Nephron (organoid): ENCODE results near the gene KRT36.
A peak's percentile ranks its signal among the peaks of the same experiment; 100 is the strongest.

Experiments
- H3K27ac Mint-ChIP-seq, 3 experiments: 2 replicates each; pipeline ENCODE4 v1.8.0; 2020; ENCODE audit warnings: mixed read lengths in 3 of 3, mild to moderate bottlenecking in 2 of 3, moderate library complexity in 1 of 3
- H3K27me3 Mint-ChIP-seq: 2 replicates; pipeline ENCODE4 v1.8.0; 2021; ENCODE audit warnings: low read depth, mild to moderate bottlenecking, moderate library complexity, mixed read lengths
- H3K36me3 Mint-ChIP-seq: 2 replicates; pipeline ENCODE4 v1.8.0; 2020; ENCODE audit warnings: low read depth, mixed read lengths
- H3K4me1 Mint-ChIP-seq: 2 replicates; pipeline ENCODE4 v1.8.0; 2020; ENCODE audit warnings: mixed read lengths
- H3K4me3 Mint-ChIP-seq, 3 experiments: 2 replicates each; pipeline ENCODE4 v1.8.0; 2020; ENCODE audit warnings: mild to moderate bottlenecking in 3 of 3, mixed read lengths in 3 of 3, moderate library complexity in 2 of 3
- H3K9me3 Mint-ChIP-seq: 2 replicates; pipeline ENCODE4 v1.8.0; 2020; ENCODE audit warnings: mixed read lengths
- TF ChIP-seq, protein P1 (sequence below), 3 experiments: fragments of 200-600 bp; sonication (generic); IDR thresholded peaks; one replicate each; pipeline ENCODE4 v1.5.0; 2021; ENCODE audit warnings: antibody characterized with exemption in 3 of 3; ENCODE audit not compliant: unreplicated experiment in 3 of 3

KRT36 gene

DNA sequence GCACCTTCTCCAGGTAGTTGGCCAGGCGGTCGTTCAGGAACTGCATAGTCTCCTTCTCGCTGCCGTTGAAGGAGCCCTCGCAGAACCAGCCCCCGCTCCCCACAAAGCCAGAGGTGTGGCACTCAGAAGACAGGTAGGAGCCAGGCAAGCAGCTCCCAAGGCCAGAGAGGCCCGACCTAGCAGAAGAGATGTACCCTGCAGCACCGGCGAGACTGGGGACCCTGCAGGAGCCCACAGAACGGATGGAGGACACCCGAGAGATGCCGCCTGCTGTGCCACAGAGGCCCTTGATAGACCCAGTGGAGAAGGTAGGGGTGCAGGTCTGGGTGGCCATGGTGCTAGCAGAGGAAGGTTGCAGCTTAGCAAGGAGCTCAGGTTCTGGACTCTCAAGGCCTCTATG lies at the start of gene KRT36:
Gene KRT36 (minus strand): TSS at position 380 of the 400 bp plus-strand sequence. CDS start 46 bp downstream, at position 334.
- H3K36me3 Mint-ChIP-seq = no peaks in the 10 kb centered on the region

DNA sequence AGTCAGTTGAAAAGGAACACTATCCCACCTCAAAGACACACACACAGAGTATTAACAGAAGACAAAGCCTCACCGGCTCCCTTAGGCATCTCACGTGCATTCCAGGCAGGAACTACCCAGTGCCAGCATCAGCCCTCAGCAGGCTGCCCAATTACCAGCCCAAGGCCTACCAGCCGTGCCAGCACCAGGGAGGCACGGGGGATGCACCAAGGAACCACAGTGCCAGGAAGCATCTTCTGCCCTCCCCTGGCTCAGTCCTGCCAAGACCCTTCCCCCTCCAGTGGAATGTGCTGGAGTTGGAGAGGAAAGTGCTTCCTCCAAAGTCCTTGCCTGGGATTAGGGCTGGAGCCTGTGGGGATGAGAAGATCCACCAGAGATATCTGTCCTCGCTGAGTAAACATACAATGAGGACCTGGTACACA lies 49.4 kb upstream of the KRT36 start:
- peaks cover 17% of the 10 kb centered on the region for H3K27me3 Mint-ChIP-seq
- H3K27ac Mint-ChIP-seq = peak overlapping the region; percentile 49 to 81 (median 69)
- peaks cover 25% of the 10 kb centered on the region for H3K4me1 Mint-ChIP-seq
- TF ChIP-seq, protein P1, sequence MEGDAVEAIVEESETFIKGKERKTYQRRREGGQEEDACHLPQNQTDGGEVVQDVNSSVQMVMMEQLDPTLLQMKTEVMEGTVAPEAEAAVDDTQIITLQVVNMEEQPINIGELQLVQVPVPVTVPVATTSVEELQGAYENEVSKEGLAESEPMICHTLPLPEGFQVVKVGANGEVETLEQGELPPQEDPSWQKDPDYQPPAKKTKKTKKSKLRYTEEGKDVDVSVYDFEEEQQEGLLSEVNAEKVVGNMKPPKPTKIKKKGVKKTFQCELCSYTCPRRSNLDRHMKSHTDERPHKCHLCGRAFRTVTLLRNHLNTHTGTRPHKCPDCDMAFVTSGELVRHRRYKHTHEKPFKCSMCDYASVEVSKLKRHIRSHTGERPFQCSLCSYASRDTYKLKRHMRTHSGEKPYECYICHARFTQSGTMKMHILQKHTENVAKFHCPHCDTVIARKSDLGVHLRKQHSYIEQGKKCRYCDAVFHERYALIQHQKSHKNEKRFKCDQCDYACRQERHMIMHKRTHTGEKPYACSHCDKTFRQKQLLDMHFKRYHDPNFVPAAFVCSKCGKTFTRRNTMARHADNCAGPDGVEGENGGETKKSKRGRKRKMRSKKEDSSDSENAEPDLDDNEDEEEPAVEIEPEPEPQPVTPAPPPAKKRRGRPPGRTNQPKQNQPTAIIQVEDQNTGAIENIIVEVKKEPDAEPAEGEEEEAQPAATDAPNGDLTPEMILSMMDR (IDR thresholded peaks at IDR 0.05; ENCODE audit: unreplicated experiment in 3 of 3) = no peak
- H3K9me3 Mint-ChIP-seq = no peaks in the 10 kb centered on the region
- no peaks in the 10 kb centered on the region for H3K36me3 Mint-ChIP-seq
- H3K4me3 Mint-ChIP-seq = no peak overlapping the region

More for the DNA sequence above, at the start of gene KRT36:
- TF ChIP-seq, protein P1 (IDR thresholded peaks at IDR 0.05; ENCODE audit: unreplicated experiment in 3 of 3) = no peak
- Mint-ChIP-seq H3K4me3 (no peak within 1 kb of the TSS), H3K4me1 (peaks cover 20% of the 10 kb centered on the region), H3K9me3 (no peaks in the 10 kb centered on the region), H3K27ac (no peak within 1 kb of the TSS), H3K27me3 (peaks cover 24% of the 10 kb centered on the region)

- TF ChIP-seq, protein P1 (IDR thresholded peaks at IDR 0.05; ENCODE audit: unreplicated experiment in 3 of 3) = no peak
- H3K36me3 Mint-ChIP-seq = no peaks in the 10 kb centered on the region
Measured at GRCh38 chr17:41538565-41538991, 48.9 kb upstream of the KRT36 start.

GRCh38 chr17:41537990-41538389 lies 48.3 kb upstream of the KRT36 start:
- TF ChIP-seq, protein P1 (IDR thresholded peaks at IDR 0.05; ENCODE audit: unreplicated experiment in 3 of 3) = no peak
- Mint-ChIP-seq H3K4me1 (peaks cover 25% of the 10 kb centered on the region), H3K27me3 (peaks cover 25% of the 10 kb centered on the region), H3K9me3 (no peaks in the 10 kb centered on the region), H3K4me3 (no peak overlapping the region), H3K27ac (peak overlapping the region; percentile 58 to 72 (median 68)), H3K36me3 (no peaks in the 10 kb centered on the region)

More at GRCh38 chr17:41538565-41538991, 48.9 kb upstream of the KRT36 start:
- Mint-ChIP-seq H3K4me3 (no peak overlapping the region), H3K9me3 (no peaks in the 10 kb centered on the region), H3K4me1 (peaks cover 25% of the 10 kb centered on the region), H3K27me3 (peaks cover 19% of the 10 kb centered on the region), H3K27ac (peak overlapping the region; percentile 49 to 81 (median 69))

DNA sequence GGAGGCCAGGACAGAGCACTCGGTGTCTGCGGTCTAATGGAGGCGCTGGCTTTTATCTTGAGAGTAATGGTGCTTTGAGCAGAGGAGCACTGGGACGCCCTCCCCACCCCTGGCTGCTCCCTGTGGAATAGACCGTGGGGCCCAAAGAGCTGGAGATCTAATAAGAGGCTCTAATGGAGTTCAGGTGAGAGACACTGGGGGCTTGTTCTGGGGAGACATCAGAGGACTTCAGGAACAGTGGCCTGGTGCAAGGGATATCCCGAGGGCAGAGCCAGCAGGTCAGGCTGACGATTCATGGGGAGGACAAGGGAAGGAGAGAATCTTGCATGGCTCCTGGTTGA lies 47.9 kb upstream of the KRT36 start:
- peaks cover 25% of the 10 kb centered on the region for H3K4me1 Mint-ChIP-seq
- TF ChIP-seq, protein P1 (IDR thresholded peaks at IDR 0.05; ENCODE audit: unreplicated experiment in 3 of 3) = no peak
- no peak overlapping the region for H3K4me3 Mint-ChIP-seq
- no peaks in the 10 kb centered on the region for H3K9me3 Mint-ChIP-seq
- H3K36me3 Mint-ChIP-seq = no peaks in the 10 kb centered on the region
- H3K27me3 Mint-ChIP-seq = peaks cover 29% of the 10 kb centered on the region
- peak overlapping the region; percentile 58 to 72 (median 68) for H3K27ac Mint-ChIP-seq
